Epithelial cell of esophagus (primary cell): ENCODE data around the gene GRB2.

Experiments
- DNase-seq: peaks from one replicate; pipeline ENCODE4 v3.0.0; 2010; ENCODE audit warnings: low read depth
- H3K4me3 ChIP-seq: 2 replicates; pipeline ENCODE4 v1.5.1; 2011; ENCODE audit warnings: mild to moderate bottlenecking, low read length, control low read depth
- TF ChIP-seq, protein P1 (sequence below): IDR thresholded peaks from 2 replicates; pipeline ENCODE4 v1.5.1; 2011; ENCODE audit warnings: low read depth, mild to moderate bottlenecking, low read length, control low read depth, inconsistent platforms; ENCODE audit not compliant: insufficient read depth; ENCODE audit errors: missing control alignments

The GRB2 gene

DNA sequence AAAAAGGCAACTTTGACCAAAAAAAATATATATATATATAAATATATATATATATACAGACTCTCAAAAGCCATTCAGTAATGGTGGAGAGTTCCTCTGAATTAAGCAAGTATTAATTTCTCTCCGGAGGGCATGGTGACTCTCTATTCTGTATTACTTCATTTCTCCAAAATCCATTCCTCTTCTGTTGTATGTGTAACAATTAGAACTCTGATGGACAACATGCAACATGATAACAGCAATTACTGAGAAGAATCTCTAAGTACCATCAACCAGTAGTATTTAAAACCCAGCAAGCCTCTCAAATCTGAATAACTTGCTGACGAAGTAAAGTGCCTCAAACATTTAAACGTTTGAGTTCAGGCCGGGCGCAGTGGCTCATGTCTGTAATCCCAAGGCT lies 2.3 kb downstream of the GRB2 start:
- DNase-seq: no peak
- H3K4me3 ChIP-seq: no peak overlapping the region
- TF ChIP-seq, protein P1, sequence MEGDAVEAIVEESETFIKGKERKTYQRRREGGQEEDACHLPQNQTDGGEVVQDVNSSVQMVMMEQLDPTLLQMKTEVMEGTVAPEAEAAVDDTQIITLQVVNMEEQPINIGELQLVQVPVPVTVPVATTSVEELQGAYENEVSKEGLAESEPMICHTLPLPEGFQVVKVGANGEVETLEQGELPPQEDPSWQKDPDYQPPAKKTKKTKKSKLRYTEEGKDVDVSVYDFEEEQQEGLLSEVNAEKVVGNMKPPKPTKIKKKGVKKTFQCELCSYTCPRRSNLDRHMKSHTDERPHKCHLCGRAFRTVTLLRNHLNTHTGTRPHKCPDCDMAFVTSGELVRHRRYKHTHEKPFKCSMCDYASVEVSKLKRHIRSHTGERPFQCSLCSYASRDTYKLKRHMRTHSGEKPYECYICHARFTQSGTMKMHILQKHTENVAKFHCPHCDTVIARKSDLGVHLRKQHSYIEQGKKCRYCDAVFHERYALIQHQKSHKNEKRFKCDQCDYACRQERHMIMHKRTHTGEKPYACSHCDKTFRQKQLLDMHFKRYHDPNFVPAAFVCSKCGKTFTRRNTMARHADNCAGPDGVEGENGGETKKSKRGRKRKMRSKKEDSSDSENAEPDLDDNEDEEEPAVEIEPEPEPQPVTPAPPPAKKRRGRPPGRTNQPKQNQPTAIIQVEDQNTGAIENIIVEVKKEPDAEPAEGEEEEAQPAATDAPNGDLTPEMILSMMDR: no peak

DNA sequence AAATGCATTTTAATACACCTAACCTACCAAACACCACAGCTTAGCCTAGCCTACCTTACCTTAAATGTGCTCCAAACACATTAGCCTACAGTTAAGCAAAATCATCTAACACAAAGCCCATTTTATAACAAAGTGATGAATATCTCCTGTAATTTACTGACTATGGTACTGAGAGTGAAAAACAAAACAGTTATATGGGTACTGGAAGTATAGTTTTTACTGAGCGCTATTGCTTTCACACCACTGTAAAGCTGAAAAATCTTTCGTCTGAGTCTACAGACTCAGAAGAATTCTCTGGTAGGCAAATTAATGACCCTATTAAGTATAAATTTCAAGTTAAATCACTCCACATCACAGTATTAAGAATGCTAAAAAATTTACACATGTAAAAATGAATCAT lies 3.5 kb downstream of the GRB2 start:
- TF ChIP-seq, protein P1: no peak
- DNase-seq: no peak
- H3K4me3 ChIP-seq: no peak overlapping the region

DNA sequence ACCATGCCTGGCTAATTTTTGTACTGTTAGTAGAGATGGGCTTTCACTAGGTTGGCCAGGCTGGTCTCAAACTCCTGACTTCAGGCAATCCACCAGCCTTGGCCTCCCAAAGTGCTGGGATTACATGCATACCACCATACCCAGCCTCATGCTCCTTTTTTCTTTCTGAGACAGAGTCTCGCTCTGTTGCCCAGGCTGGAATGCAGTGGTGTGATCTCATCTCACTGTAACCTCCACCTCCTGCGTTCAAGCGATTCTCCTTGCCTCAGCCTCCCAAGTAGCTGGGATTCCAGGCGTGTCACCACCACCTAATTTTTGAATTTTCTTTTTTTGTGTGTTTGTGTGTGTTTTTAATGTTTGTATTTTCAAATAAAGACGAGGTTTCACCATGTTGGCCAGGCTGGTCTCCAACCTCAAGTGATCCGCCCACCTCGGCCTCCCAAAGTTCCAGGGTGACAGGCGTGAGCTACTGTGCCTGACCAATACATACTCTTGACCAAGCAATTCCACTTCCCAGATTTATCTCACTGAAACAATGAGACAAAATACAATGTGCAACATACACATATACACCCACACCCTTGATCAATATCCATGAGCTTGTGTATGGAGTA lies 5.0 kb downstream of the GRB2 start:
- H3K4me3 ChIP-seq: no peak overlapping the region
- TF ChIP-seq, protein P1: no peak
- DNase-seq: no peak

DNA sequence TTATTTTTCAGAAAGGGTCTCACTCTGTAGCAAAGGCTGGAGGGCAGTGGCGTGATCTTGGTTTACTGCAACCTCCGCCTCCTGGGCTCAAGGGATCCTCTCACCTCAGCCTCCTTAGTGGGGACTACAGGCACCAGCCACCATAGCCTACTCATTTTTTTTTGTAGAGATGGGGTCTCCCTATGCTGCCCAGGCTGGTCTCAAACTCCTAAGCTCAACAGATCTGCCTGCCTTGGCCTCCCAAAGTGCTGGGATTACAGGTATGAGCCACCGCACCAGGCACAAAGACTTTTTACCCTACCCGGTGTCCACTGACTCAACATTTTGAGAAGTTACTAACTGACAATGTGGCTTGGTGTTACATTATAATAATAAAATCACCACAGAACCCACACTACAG lies 7.2 kb downstream of the GRB2 start:
- TF ChIP-seq, protein P1: no peak
- no peak for DNase-seq
- H3K4me3 ChIP-seq: no peak overlapping the region

DNA sequence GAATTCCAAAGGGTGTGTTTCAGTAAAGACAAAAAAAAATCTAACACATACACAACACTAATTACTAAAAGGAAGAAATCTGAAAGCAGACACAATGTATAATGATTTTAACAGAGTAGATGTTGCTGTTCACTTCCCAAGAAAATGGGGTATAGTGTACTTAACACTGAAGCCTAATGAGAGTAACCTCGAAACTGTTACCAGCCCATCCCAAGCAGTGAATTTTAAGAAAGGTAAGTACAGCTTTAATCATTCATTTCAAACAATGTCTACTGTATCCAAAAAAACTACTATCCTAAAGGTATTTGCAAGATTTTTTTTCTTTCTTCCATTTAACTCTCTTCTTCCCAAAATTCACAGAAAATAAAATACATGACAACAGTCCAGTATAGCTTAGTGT lies 8.3 kb downstream of the GRB2 start:
- no peak overlapping the region for H3K4me3 ChIP-seq
- TF ChIP-seq, protein P1: no peak
- DNase-seq: no peak

DNA sequence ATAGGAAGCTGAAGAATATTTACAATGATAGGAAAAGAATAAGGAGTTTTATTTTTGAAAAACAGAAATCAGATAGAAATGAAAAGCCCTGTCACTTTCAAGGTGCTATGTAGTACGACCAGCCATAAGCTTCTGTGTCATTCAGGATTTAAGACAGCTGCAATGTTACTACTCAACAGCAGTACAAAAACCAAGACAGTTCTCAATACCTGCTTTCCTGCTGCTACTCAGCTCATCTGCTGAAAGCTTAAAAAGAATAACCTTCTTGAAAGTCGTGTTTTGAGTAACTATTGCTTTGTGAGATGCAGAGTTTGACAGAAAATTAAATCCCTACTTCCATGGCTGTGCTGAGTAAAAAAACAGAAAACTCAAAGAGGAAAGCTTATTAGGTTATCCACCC lies 8.7 kb downstream of the GRB2 start:
- TF ChIP-seq, protein P1: no peak
- H3K4me3 ChIP-seq: no peak overlapping the region
- DNase-seq: no peak

DNA sequence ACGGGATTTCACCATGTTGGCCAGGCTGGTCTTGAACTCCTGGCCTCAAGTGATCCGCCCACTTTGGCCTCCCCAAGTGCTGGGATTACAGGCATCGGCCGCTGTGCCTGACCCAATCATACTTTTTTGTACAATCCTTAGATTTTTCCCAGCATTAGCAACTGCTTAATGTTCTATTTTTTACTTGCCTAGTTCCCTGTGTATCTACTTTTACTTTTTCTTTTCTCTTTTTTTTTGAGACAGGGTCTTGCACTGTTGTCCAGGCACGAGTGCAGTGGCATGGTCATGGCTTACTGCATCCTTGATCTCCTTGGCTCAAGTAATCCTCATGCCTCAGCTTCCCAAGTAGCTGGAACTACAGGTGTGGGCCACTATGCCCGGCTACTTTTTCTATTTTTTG lies 9.5 kb downstream of the GRB2 start:
- no peak overlapping the region for H3K4me3 ChIP-seq
- TF ChIP-seq, protein P1: no peak
- no peak for DNase-seq
